IMR-90 (cell line): ENCODE data around the gene SCML2. TPM values are rescaled to one million over a fixed set of nuclear protein-coding genes. Genes with fewer than 3 reads are reported as not detected.

Experiments
- ATAC-seq: fragments of 200-7000 bp; cut with Tn5 transposase; 2 replicates; pipeline ENCODE4 v1.9.1; 2020; ENCODE audit warnings: low read depth, mild to moderate bottlenecking, moderate library complexity
- BruUV-seq: library from RNA; stranded (reverse); fragments of 400-500 nt; replicated peaks from 2 replicates; lab custom pipeline; 2021; lab: Mats Ljungman, UMichigan
- CTCF ChIA-PET: fragments of 300-600 bp; formaldehyde crosslinking; extraction: SDS; loops from one replicate; lab custom pipeline; 2021; ENCODE audit warnings: antibody characterized with exemption; lab: Yijun Ruan, JAX
- POLR2A ChIA-PET: fragments of 300-600 bp; sonication (Branson Sonifier 250); formaldehyde crosslinking; loops from one replicate; lab custom pipeline; 2022; ENCODE audit warnings: antibody characterized with exemption; ENCODE audit not compliant: unreplicated experiment; lab: Charles Lee
- DNase-seq: peaks from one replicate; pipeline ENCODE4 v3.0.0; 2013
- H2AFZ ChIP-seq: replicated peaks from 2 replicates; pipeline ENCODE3; 2013; ENCODE audit warnings: low read length, mild to moderate bottlenecking; ENCODE audit not compliant: poor library complexity
- H2AK5ac ChIP-seq: 2 replicates; pipeline ENCODE4 v1.6.1; 2013; ENCODE audit warnings: low read depth, low read length, inconsistent platforms
- H2AK9ac ChIP-seq: replicated peaks from 2 replicates; pipeline ENCODE3; 2013; ENCODE audit warnings: mild to moderate bottlenecking, low read depth, low read length, moderate library complexity; ENCODE audit not compliant: poor library complexity
- H2BK120ac ChIP-seq: 2 replicates; pipeline ENCODE4 v1.6.1; 2013; ENCODE audit warnings: low read depth, low read length, inconsistent platforms
- H2BK15ac ChIP-seq: 3 replicates; pipeline ENCODE4 v1.6.1; 2013; ENCODE audit warnings: low read depth, low read length, inconsistent platforms
- H2BK20ac ChIP-seq: 2 replicates; pipeline ENCODE4 v1.6.1; 2013; ENCODE audit warnings: low read depth, mild to moderate bottlenecking, inconsistent platforms, low read length, moderate library complexity
- H2BK5ac ChIP-seq: 2 replicates; pipeline ENCODE4 v1.6.1; 2013; ENCODE audit warnings: mild to moderate bottlenecking, low read depth, low read length, inconsistent platforms; ENCODE audit not compliant: poor library complexity, severe bottlenecking
- H3K14ac ChIP-seq: replicated peaks from 2 replicates; pipeline ENCODE4 v1.6.1; 2013; ENCODE audit warnings: low read depth, low read length, inconsistent platforms
- H3K18ac ChIP-seq: 2 replicates; pipeline ENCODE4 v1.6.1; 2013; ENCODE audit warnings: low read depth, low read length, control low read depth
- H3K23ac ChIP-seq: 2 replicates; pipeline ENCODE4 v1.6.1; 2013; ENCODE audit warnings: low read depth, low read length, inconsistent platforms
- H3K27ac ChIP-seq: 2 replicates; pipeline ENCODE4 v1.5.1; 2013; ENCODE audit warnings: mild to moderate bottlenecking, control low read depth, low read length; ENCODE audit not compliant: insufficient read depth
- H3K27me3 ChIP-seq: 2 replicates; pipeline ENCODE4 v1.6.1; 2013; ENCODE audit warnings: low read length; ENCODE audit not compliant: control insufficient read depth, insufficient read depth
- H3K36me3 ChIP-seq: 2 replicates; pipeline ENCODE4 v1.6.1; 2013; ENCODE audit warnings: low read length, mixed read lengths; ENCODE audit not compliant: control insufficient read depth, insufficient read depth
- H3K4ac ChIP-seq: 2 replicates; pipeline ENCODE4 v1.6.1; 2013; ENCODE audit warnings: low read depth, low read length, inconsistent platforms
- H3K4me1 ChIP-seq: 2 replicates; pipeline ENCODE4 v1.6.1; 2013; ENCODE audit warnings: low read length, mixed read lengths; ENCODE audit not compliant: control insufficient read depth, insufficient read depth
- H3K4me2 ChIP-seq: 2 replicates; pipeline ENCODE4 v1.6.1; 2013; ENCODE audit warnings: low read depth, mild to moderate bottlenecking, control low read depth, low read length, moderate library complexity
- H3K4me3 ChIP-seq: 2 replicates; pipeline ENCODE4 v1.5.1; 2013; ENCODE audit warnings: low read depth, mild to moderate bottlenecking, control low read depth, low read length, moderate library complexity; ENCODE audit not compliant: insufficient read depth
- H3K56ac ChIP-seq: 2 replicates; pipeline ENCODE4 v1.6.1; 2013; ENCODE audit warnings: low read length, inconsistent platforms; ENCODE audit not compliant: insufficient read depth; ENCODE audit errors: extremely low read depth
- H3K79me1 ChIP-seq, 2 experiments: 2 replicates each; pipeline ENCODE4 v1.6.1; 2013; ENCODE audit warnings: low read length in 2 of 2, inconsistent platforms in 1 of 2, low read depth in 1 of 2
- H3K9ac ChIP-seq: 2 replicates; pipeline ENCODE4 v1.6.1; 2013; ENCODE audit warnings: low read depth, low read length, control low read depth
- H3K9me1 ChIP-seq: 2 replicates; pipeline ENCODE4 v1.6.1; 2013; ENCODE audit warnings: low read length, inconsistent platforms; ENCODE audit not compliant: insufficient read depth
- H3K9me3 ChIP-seq: 2 replicates; pipeline ENCODE4 v1.6.1; 2013; ENCODE audit warnings: low read length; ENCODE audit not compliant: control insufficient read depth, insufficient read depth
- H4K20me1 ChIP-seq: 2 replicates; pipeline ENCODE4 v1.6.1; 2013; ENCODE audit warnings: low read length, inconsistent platforms; ENCODE audit not compliant: insufficient read depth
- H4K5ac ChIP-seq: 2 replicates; pipeline ENCODE4 v1.6.1; 2013; ENCODE audit warnings: mild to moderate bottlenecking, low read depth, low read length, control low read depth
- H4K8ac ChIP-seq, 2 experiments: 2 replicates each; pipeline ENCODE4 v1.6.1; 2013; ENCODE audit warnings: low read depth in 2 of 2, low read length in 2 of 2, control low read depth in 1 of 2, inconsistent platforms in 1 of 2
- H4K91ac ChIP-seq: 2 replicates; pipeline ENCODE4 v1.6.1; 2013; ENCODE audit warnings: low read depth, low read length, inconsistent platforms; ENCODE audit not compliant: insufficient read depth
- BHLHE40 ChIP-seq: fragments of 150-350 bp; IDR thresholded peaks from 2 replicates; pipeline ENCODE4 v1.6.1; 2016; ENCODE audit warnings: mild to moderate bottlenecking, low read depth, low read length
- CEBPB ChIP-seq: IDR thresholded peaks from 2 replicates; pipeline ENCODE4 v1.6.1; 2012; ENCODE audit warnings: low read depth, low read length, improper control_type of control experiment
- CHD1 ChIP-seq: IDR thresholded peaks from 2 replicates; pipeline ENCODE4 v1.6.1; 2012; ENCODE audit warnings: low read depth, low read length, improper control_type of control experiment
- ELK1 ChIP-seq: fragments of 150-350 bp; IDR thresholded peaks from 2 replicates; pipeline ENCODE4 v1.6.1; 2016; ENCODE audit warnings: low read depth, mild to moderate bottlenecking, low read length, moderate library complexity, borderline replicate concordance
- FOS ChIP-seq: fragments of 150-350 bp; IDR thresholded peaks from 2 replicates; pipeline ENCODE4 v1.6.1; 2016; ENCODE audit warnings: low read depth, low read length
- MAFK ChIP-seq: IDR thresholded peaks from 2 replicates; pipeline ENCODE4 v1.6.1; 2012; ENCODE audit warnings: low read depth, low read length, improper control_type of control experiment
- MAZ ChIP-seq: IDR thresholded peaks from 2 replicates; pipeline ENCODE4 v1.6.1; 2012; ENCODE audit warnings: low read depth, mild to moderate bottlenecking, low read length, improper control_type of control experiment, moderate library complexity, borderline replicate concordance
- MXI1 ChIP-seq: IDR thresholded peaks from 2 replicates; pipeline ENCODE4 v1.6.1; 2012; ENCODE audit warnings: low read depth, mild to moderate bottlenecking, low read length, moderate library complexity, borderline replicate concordance
- NFE2L2 ChIP-seq: fragments of 150-350 bp; IDR thresholded peaks from 2 replicates; pipeline ENCODE4 v1.6.1; 2016; ENCODE audit warnings: low read depth, mild to moderate bottlenecking, low read length
- POLR2A ChIP-seq: IDR thresholded peaks from 2 replicates; pipeline ENCODE4 v1.6.1; 2012; ENCODE audit warnings: mild to moderate bottlenecking, low read depth, low read length
- RAD21 ChIP-seq: IDR thresholded peaks from 2 replicates; pipeline ENCODE4 v1.6.1; 2012; ENCODE audit warnings: low read length, improper control_type of control experiment
- RCOR1 ChIP-seq: IDR thresholded peaks from 2 replicates; pipeline ENCODE4 v1.6.1; 2012; ENCODE audit warnings: mild to moderate bottlenecking, low read length, improper control_type of control experiment; ENCODE audit not compliant: insufficient replicate concordance
- RFX5 ChIP-seq: IDR thresholded peaks from 2 replicates; pipeline ENCODE4 v1.8.0; 2012; ENCODE audit warnings: low read depth, mild to moderate bottlenecking, low read length, moderate library complexity
- WGBS, 2 experiments: methylation state at CpG; one replicate each; pipeline versions ENCODE4 v1.1.5 to v1.1.7; 2013; ENCODE audit warnings: missing lambda C conversion rate in 2 of 2; ENCODE audit not compliant: insufficient read length in 1 of 2; ENCODE audit errors: extremely low coverage in 2 of 2; 5-methylcytosine and 5-hydroxymethylcytosine counted together
- dilution Hi-C: fragments of 300-500 bp; cut with HindIII; formaldehyde crosslinking; loops from one replicate; pipeline ENCODE4 v1.14.3; 2018; ENCODE audit warnings: low sequenced_read_pairs; ENCODE audit not compliant: unreplicated experiment
- in situ Hi-C: fragments of 300-500 bp; cut with MboI; formaldehyde crosslinking; loops from 3 replicates; pipeline ENCODE4 v1.14.3; 2019; ENCODE audit warnings: low sequenced_read_pairs, inconsistent platforms, mixed read lengths
- intact Hi-C: fragments of 100-400 bp; cut with micrococcal nuclease; formaldehyde crosslinking; loops from 2 replicates; pipeline ENCODE4 v1.10.0; 2022
- polyA plus RNA-seq, 3 experiments: library from polyadenylated mRNA; depleted of rRNA; stranded (reverse); fragments of >200 nt; gene quantifications; 2 replicates each; pipeline ENCODE4 v1.2.3, GENCODE V29; 2012; ENCODE audit warnings: low replicate concordance in 1 of 3
- total RNA-seq: library from RNA; depleted of rRNA; stranded (reverse); fragments of >200 nt; gene quantifications from 2 replicates; pipeline ENCODE4 v1.2.3, GENCODE V29; 2012
- TF ChIP-seq, protein P1 (sequence below): fragments of 150-350 bp; IDR thresholded peaks from 2 replicates; pipeline ENCODE4 v1.6.1; 2017; ENCODE audit warnings: mild to moderate bottlenecking, antibody characterized with exemption, low read length, low read depth
- TF ChIP-seq, protein P2 (sequence below): conservative IDR thresholded peaks from 2 replicates; pipeline ENCODE4 v1.5.1; 2012; ENCODE audit warnings: mild to moderate bottlenecking, low read depth, low read length, improper control_type of control experiment

Gene SCML2
- total and polyA plus RNA-seq, 2 of the 4 experiments (the other 2 are of a cell fraction): 1.3 to 1.7 TPM

DNA sequence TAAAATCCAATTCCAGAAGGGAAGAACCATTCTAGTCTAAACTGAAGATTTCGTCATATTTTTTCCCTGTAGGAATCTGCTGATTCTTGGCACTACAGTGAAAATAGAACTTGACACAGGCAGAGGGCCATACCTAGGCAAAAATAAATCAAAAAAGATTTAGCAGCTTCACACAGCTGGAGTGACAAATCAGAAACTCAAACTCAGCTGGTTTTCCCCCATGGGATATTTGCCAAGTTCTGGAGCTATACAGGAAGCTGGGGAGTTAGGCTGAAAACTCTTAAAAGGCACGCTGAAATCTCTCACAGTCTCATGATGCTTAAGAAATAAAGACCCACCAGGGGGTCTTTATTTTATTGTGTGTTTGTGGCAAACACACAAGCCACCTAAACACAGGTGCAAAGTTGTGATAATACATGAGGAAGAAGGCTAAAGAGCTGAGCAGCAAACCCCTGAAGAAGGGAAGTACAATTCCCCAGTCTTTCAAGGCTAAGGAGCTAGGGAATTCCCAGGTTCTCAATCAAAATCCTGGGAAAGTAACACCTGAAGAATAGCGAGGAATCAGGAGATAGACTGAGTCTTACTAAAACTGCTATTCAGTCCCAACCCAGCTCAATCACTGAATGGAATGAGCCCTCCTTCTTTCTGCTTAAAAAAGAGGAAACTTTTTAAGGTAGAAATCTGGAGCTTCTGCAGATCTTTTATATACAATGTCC, 101.7 kb downstream of the SCML2 start:
- Histone ChIP-seq H3K9me1 (no peaks in the 10 kb centered on the region), H2AFZ (no peak overlapping the region), H3K23ac (no peak overlapping the region), H2BK5ac (no peak overlapping the region), H2AK5ac (no peak overlapping the region), H3K36me3 (no peaks in the 10 kb centered on the region), H3K4me2 (no peak overlapping the region), H3K4me1 (no peaks in the 10 kb centered on the region), H4K8ac (no peak overlapping the region), H3K18ac (no peak overlapping the region), H4K5ac (no peak overlapping the region), H2BK15ac (no peak overlapping the region), H3K4me3 (no peak overlapping the region), H2BK120ac (no peak overlapping the region), H3K9me3 (no peaks in the 10 kb centered on the region), H3K14ac (no peak overlapping the region), H4K20me1 (no peaks in the 10 kb centered on the region), H2BK20ac (no peak overlapping the region), H3K9ac (no peak overlapping the region), H3K27ac (no peak overlapping the region), H3K56ac (no peak overlapping the region), H3K27me3 (no peaks in the 10 kb centered on the region), H4K91ac (no peak overlapping the region), H2AK9ac (no peak overlapping the region), H3K79me1 (no peaks in the 10 kb centered on the region), H3K4ac (no peak overlapping the region)
- POLR2A ChIA-PET: no interaction called here
- CTCF ChIA-PET: interaction anchor here (0.5 to 1.1 kb wide), 2 partner anchors 12 to 530 kb away, joined by 3 read pairs; no protein-coding TSS in a partner anchor
- BruUV-seq: no TSS peak
- in situ Hi-C loops (no loop called here), intact Hi-C loops (no loop called here), dilution Hi-C loops (no loop called here)
- ATAC-seq: no peak
- no CpG with 5 or more reads among the region's 3 CpGs for WGBS, 2 experiments
- TF ChIP-seq, protein P1, sequence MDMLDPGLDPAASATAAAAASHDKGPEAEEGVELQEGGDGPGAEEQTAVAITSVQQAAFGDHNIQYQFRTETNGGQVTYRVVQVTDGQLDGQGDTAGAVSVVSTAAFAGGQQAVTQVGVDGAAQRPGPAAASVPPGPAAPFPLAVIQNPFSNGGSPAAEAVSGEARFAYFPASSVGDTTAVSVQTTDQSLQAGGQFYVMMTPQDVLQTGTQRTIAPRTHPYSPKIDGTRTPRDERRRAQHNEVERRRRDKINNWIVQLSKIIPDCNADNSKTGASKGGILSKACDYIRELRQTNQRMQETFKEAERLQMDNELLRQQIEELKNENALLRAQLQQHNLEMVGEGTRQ: no peak
- TF ChIP-seq CEBPB (no peak), MAFK (no peak), CHD1 (no peak), NFE2L2 (no peak), RAD21 (no peak), BHLHE40 (no peak), FOS (no peak), ELK1 (no peak), POLR2A (no peak), MXI1 (no peak), MAZ (no peak), RCOR1 (no peak), RFX5 (no peak)
- TF ChIP-seq, protein P2, sequence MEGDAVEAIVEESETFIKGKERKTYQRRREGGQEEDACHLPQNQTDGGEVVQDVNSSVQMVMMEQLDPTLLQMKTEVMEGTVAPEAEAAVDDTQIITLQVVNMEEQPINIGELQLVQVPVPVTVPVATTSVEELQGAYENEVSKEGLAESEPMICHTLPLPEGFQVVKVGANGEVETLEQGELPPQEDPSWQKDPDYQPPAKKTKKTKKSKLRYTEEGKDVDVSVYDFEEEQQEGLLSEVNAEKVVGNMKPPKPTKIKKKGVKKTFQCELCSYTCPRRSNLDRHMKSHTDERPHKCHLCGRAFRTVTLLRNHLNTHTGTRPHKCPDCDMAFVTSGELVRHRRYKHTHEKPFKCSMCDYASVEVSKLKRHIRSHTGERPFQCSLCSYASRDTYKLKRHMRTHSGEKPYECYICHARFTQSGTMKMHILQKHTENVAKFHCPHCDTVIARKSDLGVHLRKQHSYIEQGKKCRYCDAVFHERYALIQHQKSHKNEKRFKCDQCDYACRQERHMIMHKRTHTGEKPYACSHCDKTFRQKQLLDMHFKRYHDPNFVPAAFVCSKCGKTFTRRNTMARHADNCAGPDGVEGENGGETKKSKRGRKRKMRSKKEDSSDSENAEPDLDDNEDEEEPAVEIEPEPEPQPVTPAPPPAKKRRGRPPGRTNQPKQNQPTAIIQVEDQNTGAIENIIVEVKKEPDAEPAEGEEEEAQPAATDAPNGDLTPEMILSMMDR: no peak
- peak; percentile 9 for DNase-seq
